GM21723 (cell line): Measurements from ENCODE around the gene DNHD1.
A peak's percentile ranks its signal among the peaks of the same experiment; 100 is the strongest.

Experiments used
- ATAC-seq: cut with Tn5 transposase; IDR thresholded peaks from one replicate; pipeline ENCODE4 v1.9.1; 2021; ENCODE audit warnings: mild to moderate bottlenecking, moderate library complexity; ENCODE audit not compliant: unreplicated experiment

Gene DNHD1

GRCh38 chr11:6609502-6610015, 112.5 kb downstream of the DNHD1 start:
- ATAC-seq: no peak

- no peak for ATAC-seq
These were observed 113.5 kb downstream of the DNHD1 start for GRCh38 chr11:6610591-6610990.

- peak; percentile 8 for ATAC-seq
These were observed 114.2 kb downstream of the DNHD1 start for GRCh38 chr11:6611092-6611962.

- ATAC-seq: no peak
These were observed 114.8 kb downstream of the DNHD1 start for GRCh38 chr11:6611963-6612212.

- peak; percentile 90 for ATAC-seq
These were observed 115.3 kb downstream of the DNHD1 start, which contains the start of gene TAF10 for GRCh38 chr11:6612213-6613041. TSS of gene TAF10 (minus strand) at chr11:6612216. CDS start at chr11:6612189, 27 bp downstream.

GRCh38 chr11:6613496-6613895, 116.4 kb downstream of the DNHD1 start:
- no peak for ATAC-seq

- no peak for ATAC-seq
These were observed 117.4 kb downstream of the DNHD1 start for GRCh38 chr11:6614446-6614845.

GRCh38 chr11:6615046-6615445, 118.0 kb downstream of the DNHD1 start:
- ATAC-seq: no peak

- ATAC-seq: no peak
These were observed 119.0 kb downstream of the DNHD1 start for GRCh38 chr11:6615882-6616585.

- ATAC-seq: no peak
These were observed 119.6 kb downstream of the DNHD1 start for GRCh38 chr11:6616596-6617250.

GRCh38 chr11:6617315-6617781, 120.3 kb downstream of the DNHD1 start:
- no peak for ATAC-seq

GRCh38 chr11:6618117-6619003, 121.3 kb downstream of the DNHD1 start:
- ATAC-seq: peak; percentile 10

- ATAC-seq: peak; percentile 98
These were observed 122.1 kb downstream of the DNHD1 start, which contains the start of gene TPP1 for GRCh38 chr11:6619004-6619745. TSS of gene TPP1 (minus strand) at chr11:6619422. CDS start at chr11:6619400, 22 bp downstream.

- no peak for ATAC-seq
These were observed 123.6 kb downstream of the DNHD1 start for GRCh38 chr11:6620636-6621035.
